Skin of body (tissue), 2 donors: ENCODE results near the gene RNF144A. TPM values are rescaled to one million over a fixed set of nuclear protein-coding genes. Genes with fewer than 3 reads are reported as not detected.

ENCODE experiments used
- DNase-seq: peaks from one replicate; lab custom pipeline; 2025; lab: John Stamatoyannopoulos, UW
- total RNA-seq: library from RNA; depleted of rRNA; stranded (reverse); fragments of >200 nt; gene quantifications from one replicate; pipeline ENCODE4 v1.2.3, GENCODE V29; 2014

Gene RNF144A
- total RNA-seq, 1 donor from 2014 or later = 15.3 TPM

GRCh38 chr2:7020468-7020867 lies 103.3 kb downstream of the RNF144A start:
- no peak for DNase-seq

- DNase-seq = no peak
These were observed 103.8 kb downstream of the RNF144A start for GRCh38 chr2:7020939-7021470.

- DNase-seq = peak; percentile 79
These were observed 105.5 kb downstream of the RNF144A start for GRCh38 chr2:7022492-7023385.

- no peak for DNase-seq
These were observed 106.3 kb downstream of the RNF144A start for GRCh38 chr2:7023542-7023941.

GRCh38 chr2:7024261-7024660 lies 107.0 kb downstream of the RNF144A start:
- DNase-seq = no peak

- no peak for DNase-seq
These were observed 107.9 kb downstream of the RNF144A start for GRCh38 chr2:7025082-7025481.

GRCh38 chr2:7026742-7027141 lies 109.5 kb downstream of the RNF144A start:
- DNase-seq = peak; percentile 59

- no peak for DNase-seq
These were observed 110.2 kb downstream of the RNF144A start for GRCh38 chr2:7027411-7027810.

- no peak for DNase-seq
These were observed 110.9 kb downstream of the RNF144A start for GRCh38 chr2:7027956-7028655.

- no peak for DNase-seq
These were observed 111.6 kb downstream of the RNF144A start for GRCh38 chr2:7028846-7029245.

GRCh38 chr2:7029291-7030059 lies 112.3 kb downstream of the RNF144A start:
- DNase-seq = no peak

- no peak for DNase-seq
These were observed 113.6 kb downstream of the RNF144A start for GRCh38 chr2:7030810-7031209.

- DNase-seq = peak; percentile 50
These were observed 114.5 kb downstream of the RNF144A start for GRCh38 chr2:7031547-7032245.

- no peak for DNase-seq
These were observed 115.2 kb downstream of the RNF144A start for GRCh38 chr2:7032371-7032770.

GRCh38 chr2:7033136-7033960 lies 116.1 kb downstream of the RNF144A start:
- no peak for DNase-seq

- no peak for DNase-seq
These were observed 117.1 kb downstream of the RNF144A start for GRCh38 chr2:7034303-7034702.

GRCh38 chr2:7035884-7036283 lies 118.7 kb downstream of the RNF144A start:
- DNase-seq = no peak

- DNase-seq = peak; percentile 78
These were observed 120.4 kb downstream of the RNF144A start for GRCh38 chr2:7037340-7038333.

GRCh38 chr2:7040547-7040946 lies 123.3 kb downstream of the RNF144A start:
- no peak for DNase-seq
